Hepatocyte (in vitro differentiated cells): Measurements from ENCODE around the gene APBB3. TPM values are rescaled to one million over a fixed set of nuclear protein-coding genes. Genes with fewer than 3 reads are reported as not detected.

ENCODE experiments used
- DNase-seq: peaks from one replicate; pipeline ENCODE4 v3.0.0-alpha.2; 2016; ENCODE audit warnings: low spot score
- H2AFZ ChIP-seq: fragments of 200-600 bp; sonication (generic); 2 replicates; pipeline ENCODE4 v1.6.0; 2016; ENCODE audit warnings: antibody characterized with exemption, mild to moderate bottlenecking
- H3K27ac ChIP-seq: fragments of 200-600 bp; sonication (generic); 2 replicates; pipeline ENCODE4 v1.5.1; 2016; ENCODE audit warnings: mild to moderate bottlenecking
- H3K27me3 ChIP-seq: fragments of 200-600 bp; sonication (generic); 2 replicates; pipeline ENCODE4 v1.6.1; 2016
- H3K36me3 ChIP-seq: fragments of 200-600 bp; sonication (generic); replicated peaks from 2 replicates; pipeline ENCODE4 v1.5.1; 2016; ENCODE audit warnings: low read depth; ENCODE audit not compliant: insufficient read depth
- H3K4me1 ChIP-seq: fragments of 200-600 bp; sonication (generic); 2 replicates; pipeline ENCODE4 v1.5.1; 2016; ENCODE audit warnings: mild to moderate bottlenecking, moderate library complexity; ENCODE audit not compliant: insufficient read depth
- H3K4me2 ChIP-seq: fragments of 200-600 bp; sonication (generic); 2 replicates; pipeline ENCODE4 v1.6.0; 2016
- H3K4me3 ChIP-seq: fragments of 200-600 bp; sonication (generic); 2 replicates; pipeline ENCODE4 v1.5.1; 2016; ENCODE audit warnings: mild to moderate bottlenecking
- H3K79me2 ChIP-seq: fragments of 200-600 bp; sonication (generic); 2 replicates; pipeline ENCODE4 v1.6.0; 2017; ENCODE audit warnings: mild to moderate bottlenecking
- H3K9me2 ChIP-seq: fragments of 200-600 bp; sonication (generic); replicated peaks from 2 replicates; pipeline ENCODE4 v1.6.0; 2017; ENCODE audit warnings: mild to moderate bottlenecking; ENCODE audit not compliant: insufficient read depth
- H3K9me3 ChIP-seq: fragments of 200-600 bp; sonication (generic); 2 replicates; pipeline ENCODE4 v1.5.1; 2016; ENCODE audit warnings: low read depth, mild to moderate bottlenecking
- H4K20me1 ChIP-seq: fragments of 200-600 bp; sonication (generic); 2 replicates; pipeline ENCODE4 v1.6.0; 2016; ENCODE audit warnings: mild to moderate bottlenecking; ENCODE audit not compliant: insufficient read depth, poor library complexity, severe bottlenecking
- EZH2 ChIP-seq: fragments of 200-600 bp; sonication (generic); IDR thresholded peaks from 2 replicates; pipeline ENCODE4 v1.6.1; 2016; ENCODE audit warnings: antibody characterized with exemption, mild to moderate bottlenecking, borderline replicate concordance
- EZH2phosphoT487 ChIP-seq: fragments of 200-600 bp; sonication (generic); IDR thresholded peaks from one replicate; pipeline ENCODE4 v1.6.1; 2018; ENCODE audit warnings: antibody characterized with exemption, mild to moderate bottlenecking, low read depth, moderate library complexity; ENCODE audit not compliant: unreplicated experiment, severe bottlenecking
- WGBS: methylation state at CpG from one replicate; pipeline ENCODE4 v1.1.6; 2016; ENCODE audit warnings: low lambda C conversion rate; ENCODE audit errors: missing lambda C conversion rate; 5-methylcytosine and 5-hydroxymethylcytosine counted together
- polyA plus RNA-seq: library from polyadenylated mRNA; unstranded; fragments of >200 nt; fragmentation: Nextera tagmentation; extraction: Ambion mirVana; gene quantifications from 2 replicates; pipeline ENCODE4 v1.2.1, GENCODE V29; 2016
- total RNA-seq: library from RNA; depleted of rRNA; stranded (reverse); fragments of >200 nt; gene quantifications from 2 replicates; pipeline ENCODE4 v1.2.3, GENCODE V29; 2014
- TF ChIP-seq, protein P1 (sequence below): fragments of 200-600 bp; sonication (generic); IDR thresholded peaks from 2 replicates; pipeline ENCODE4 v1.5.1; 2016; ENCODE audit warnings: antibody characterized with exemption, mild to moderate bottlenecking; ENCODE audit not compliant: poor library complexity

APBB3 gene
- total and polyA plus RNA-seq, 2 experiments from 2014 or later, result 19.5 to 41.5 TPM

DNA sequence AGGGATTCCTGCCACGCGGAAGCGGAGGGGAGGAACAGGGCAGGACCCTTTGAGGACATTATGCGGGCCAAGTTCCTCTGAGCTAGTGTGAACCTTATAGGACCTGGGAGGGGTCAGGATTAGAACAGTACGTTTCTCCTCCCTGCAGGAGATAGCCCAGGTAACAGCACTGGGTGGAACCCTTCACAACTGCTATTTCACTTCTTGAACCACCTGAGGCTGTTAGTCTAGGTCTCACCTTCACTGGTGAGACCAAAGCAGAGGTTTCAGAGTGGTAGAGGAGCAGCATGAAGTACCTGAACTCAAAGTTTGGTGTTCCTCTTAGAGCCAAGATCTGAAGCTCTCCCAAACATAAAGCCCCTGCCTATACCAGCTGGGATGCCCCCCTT lies 16.1 kb downstream of the APBB3 start:
- H3K9me3 ChIP-seq, result no peaks in the 10 kb centered on the region
- H3K4me1 ChIP-seq, result peaks cover 23% of the 10 kb centered on the region
- H3K27me3 ChIP-seq, result no peaks in the 10 kb centered on the region
- H4K20me1 ChIP-seq, result no peaks in the 10 kb centered on the region
- H3K9me2 ChIP-seq, result no peaks in the 10 kb centered on the region
- H3K4me2 ChIP-seq, result peak overlapping the region; percentile 82
- H3K79me2 ChIP-seq, result peaks cover 10% of the 10 kb centered on the region
- 32% methylated on average over 5 of the region's 5 CpGs for WGBS
- no peak overlapping the region for H2AFZ ChIP-seq
- no peaks in the 10 kb centered on the region for H3K36me3 ChIP-seq
- H3K4me3 ChIP-seq, result no peak overlapping the region
- TF ChIP-seq EZH2phosphoT487, result no peak
- TF ChIP-seq, protein P1, sequence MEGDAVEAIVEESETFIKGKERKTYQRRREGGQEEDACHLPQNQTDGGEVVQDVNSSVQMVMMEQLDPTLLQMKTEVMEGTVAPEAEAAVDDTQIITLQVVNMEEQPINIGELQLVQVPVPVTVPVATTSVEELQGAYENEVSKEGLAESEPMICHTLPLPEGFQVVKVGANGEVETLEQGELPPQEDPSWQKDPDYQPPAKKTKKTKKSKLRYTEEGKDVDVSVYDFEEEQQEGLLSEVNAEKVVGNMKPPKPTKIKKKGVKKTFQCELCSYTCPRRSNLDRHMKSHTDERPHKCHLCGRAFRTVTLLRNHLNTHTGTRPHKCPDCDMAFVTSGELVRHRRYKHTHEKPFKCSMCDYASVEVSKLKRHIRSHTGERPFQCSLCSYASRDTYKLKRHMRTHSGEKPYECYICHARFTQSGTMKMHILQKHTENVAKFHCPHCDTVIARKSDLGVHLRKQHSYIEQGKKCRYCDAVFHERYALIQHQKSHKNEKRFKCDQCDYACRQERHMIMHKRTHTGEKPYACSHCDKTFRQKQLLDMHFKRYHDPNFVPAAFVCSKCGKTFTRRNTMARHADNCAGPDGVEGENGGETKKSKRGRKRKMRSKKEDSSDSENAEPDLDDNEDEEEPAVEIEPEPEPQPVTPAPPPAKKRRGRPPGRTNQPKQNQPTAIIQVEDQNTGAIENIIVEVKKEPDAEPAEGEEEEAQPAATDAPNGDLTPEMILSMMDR, result no peak
- TF ChIP-seq EZH2, result no peak
- peak overlapping the region; percentile 76 for H3K27ac ChIP-seq
- peak; percentile 37 for DNase-seq

DNA sequence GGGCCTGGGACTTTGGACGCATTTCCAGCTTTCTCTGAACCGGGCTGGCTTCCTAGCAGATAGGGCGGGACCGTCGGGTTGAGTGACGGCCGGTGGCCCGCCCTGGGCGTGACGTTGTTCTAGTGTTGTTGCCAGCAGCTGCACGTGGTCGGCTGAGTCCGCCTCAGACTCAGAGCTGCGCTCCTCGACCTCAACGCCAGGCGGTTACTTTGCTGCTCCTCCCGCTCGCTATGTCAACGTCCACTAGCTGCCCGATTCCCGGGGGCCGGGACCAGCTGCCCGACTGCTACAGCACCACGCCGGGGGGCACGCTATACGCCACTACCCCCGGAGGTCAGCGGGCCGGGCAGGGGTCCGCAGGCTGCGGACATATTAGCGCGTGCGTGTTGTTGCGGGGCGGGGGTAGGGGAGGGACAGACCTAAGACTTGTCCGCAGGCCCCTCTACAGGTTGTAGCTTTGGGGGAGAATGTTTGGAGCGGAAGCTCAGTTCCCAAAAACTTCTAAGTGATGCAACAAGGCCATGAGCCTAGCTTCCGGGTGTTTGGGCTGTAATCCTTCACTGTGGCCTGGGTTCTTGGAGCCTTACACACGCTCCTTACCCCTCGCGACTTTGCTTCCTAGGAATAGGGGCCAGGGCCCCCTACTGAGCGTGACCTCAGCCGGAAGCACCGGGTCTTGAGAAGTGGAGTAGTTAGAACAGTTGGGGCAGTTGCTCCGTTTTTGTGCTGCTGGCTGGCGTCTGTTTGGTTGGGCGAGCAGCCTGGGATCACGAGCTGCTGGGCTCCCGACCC lies 16.7 kb downstream of the APBB3 start, which contains the start of gene EIF4EBP3:
Gene EIF4EBP3 (plus strand): TSS at position 155 of the 792 bp plus-strand sequence. CDS start 76 bp downstream, at position 231.
- H2AFZ ChIP-seq, result peak within 1 kb of the TSS; percentile 15

DNA sequence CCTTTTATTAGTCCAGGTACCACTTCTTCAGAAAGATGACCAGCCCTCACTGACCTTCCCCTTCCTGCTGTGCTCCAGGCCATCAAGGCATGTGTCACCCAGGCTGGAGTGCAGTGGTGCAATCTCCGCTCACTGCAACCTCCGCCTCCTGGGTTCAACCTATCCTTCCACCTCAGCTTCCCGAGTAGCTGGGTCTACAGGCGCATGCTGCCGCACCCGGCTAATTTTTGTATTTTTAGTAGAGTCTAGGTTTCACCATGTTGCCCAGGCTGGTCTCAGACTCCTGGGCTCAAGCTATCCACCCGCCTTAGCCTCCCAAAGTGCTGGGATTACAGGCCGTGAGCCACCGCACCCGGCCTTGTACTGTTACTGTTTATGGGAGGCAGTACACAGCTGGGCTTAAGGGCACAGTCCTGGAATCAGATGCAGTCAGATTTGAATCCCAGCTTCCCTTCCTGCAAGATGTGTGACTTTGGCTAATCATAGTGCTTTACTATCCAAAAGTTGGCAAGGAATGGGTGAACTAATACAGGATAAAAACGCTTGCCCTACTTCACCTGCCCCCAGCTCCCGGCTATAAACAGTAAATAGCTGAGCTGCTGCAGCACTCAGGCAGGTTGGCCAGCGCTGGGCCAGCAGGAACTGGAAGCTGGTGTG lies 17.4 kb downstream of the APBB3 start:
- H3K9me3 ChIP-seq, result no peaks in the 10 kb centered on the region
- DNase-seq, result no peak
- no peak overlapping the region for H2AFZ ChIP-seq
- no peaks in the 10 kb centered on the region for H3K36me3 ChIP-seq
- 49% methylated on average over 13 of the region's 13 CpGs for WGBS
- no peaks in the 10 kb centered on the region for H3K9me2 ChIP-seq
- peaks cover 23% of the 10 kb centered on the region for H3K4me1 ChIP-seq
- peak overlapping the region; percentile 79 for H3K27ac ChIP-seq
- H3K79me2 ChIP-seq, result peaks cover 2% of the 10 kb centered on the region
- H3K27me3 ChIP-seq, result no peaks in the 10 kb centered on the region
- no peaks in the 10 kb centered on the region for H4K20me1 ChIP-seq
- H3K4me2 ChIP-seq, result peak overlapping the region; percentile 66
- H3K4me3 ChIP-seq, result no peak overlapping the region
- no peak for TF ChIP-seq EZH2phosphoT487
- TF ChIP-seq, protein P1, result no peak
- no peak for TF ChIP-seq EZH2

More for the DNA sequence above, 16.7 kb downstream of the APBB3 start, which contains the start of gene EIF4EBP3:
- Histone ChIP-seq H3K36me3 (no peaks in the 10 kb centered on the region), H3K9me3 (no peaks in the 10 kb centered on the region), H3K4me2 (peak within 1 kb of the TSS; percentile 82), H3K9me2 (no peaks in the 10 kb centered on the region), H3K79me2 (peaks cover 4% of the 10 kb centered on the region), H4K20me1 (no peaks in the 10 kb centered on the region), H3K27me3 (no peaks in the 10 kb centered on the region), H3K4me1 (peaks cover 23% of the 10 kb centered on the region), H3K27ac (peak within 1 kb of the TSS; percentile 79), H3K4me3 (no peak within 1 kb of the TSS)
- TF ChIP-seq EZH2 (no peak), EZH2phosphoT487 (no peak)
- TF ChIP-seq, protein P1, result peak; percentile 47
- peak; percentile 98 for DNase-seq
- 10% methylated on average over 52 of the region's 52 CpGs for WGBS
